GM21717 (cell line): Measurements from ENCODE around the gene BBS1.
"Not testable (repeated sequence)": the region's sequence is repeated elsewhere in the genome, so short reads cannot be mapped to it uniquely, and the experiment has no call there.

Source experiments
- ATAC-seq: cut with Tn5 transposase; IDR thresholded peaks from one replicate; pipeline ENCODE4 v1.9.1; 2021; ENCODE audit warnings: mild to moderate bottlenecking, moderate library complexity; ENCODE audit not compliant: unreplicated experiment

BBS1 gene

GRCh38 chr11:66510271-66510989, at the start of gene BBS1:
Gene BBS1 (plus strand): TSS chr11:66510635. CDS start chr11:66510660, 25 bp downstream.
- ATAC-seq = no peak

- no peak for ATAC-seq
These were observed 48.4 kb upstream of the BBS1 start for GRCh38 chr11:66462010-66462409.

DNA sequence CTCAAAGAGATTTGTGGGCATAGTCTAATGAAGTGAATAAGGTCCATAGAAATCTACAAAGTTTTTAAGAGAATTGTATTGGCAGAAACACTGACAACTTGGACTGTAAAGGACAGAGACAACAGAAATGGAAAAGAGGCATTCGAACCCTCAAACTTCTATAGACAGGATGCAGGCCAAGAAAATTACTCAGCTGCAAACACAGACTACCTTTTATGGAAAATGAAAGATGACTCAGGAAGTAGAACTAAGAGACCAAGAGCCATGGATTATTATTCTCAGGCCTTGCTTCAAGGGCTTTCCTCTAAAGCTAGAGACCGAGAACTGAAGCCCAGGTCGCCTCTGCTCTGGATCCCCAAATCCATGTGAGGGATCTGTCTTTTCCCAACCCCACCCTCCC, 47.5 kb upstream of the BBS1 start:
- no peak for ATAC-seq

DNA sequence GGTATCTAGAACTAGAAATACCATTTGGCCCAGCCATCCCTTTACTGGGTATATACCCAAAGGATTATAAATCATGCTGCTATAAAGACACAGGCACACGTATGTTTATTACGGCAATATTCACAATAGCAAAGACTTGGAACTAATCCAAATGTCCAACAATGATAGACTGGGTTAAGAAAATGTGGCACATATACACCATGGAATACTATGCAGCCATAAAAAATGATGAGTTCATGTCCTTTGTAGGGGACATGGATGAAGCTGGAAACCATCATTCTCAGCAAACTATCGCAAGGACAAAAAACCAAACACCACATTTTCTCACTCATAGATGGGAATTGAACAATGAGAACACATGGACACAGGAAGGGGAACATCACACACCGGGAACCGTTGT, 46.3 kb upstream of the BBS1 start:
- not testable (repeated sequence) for ATAC-seq

DNA sequence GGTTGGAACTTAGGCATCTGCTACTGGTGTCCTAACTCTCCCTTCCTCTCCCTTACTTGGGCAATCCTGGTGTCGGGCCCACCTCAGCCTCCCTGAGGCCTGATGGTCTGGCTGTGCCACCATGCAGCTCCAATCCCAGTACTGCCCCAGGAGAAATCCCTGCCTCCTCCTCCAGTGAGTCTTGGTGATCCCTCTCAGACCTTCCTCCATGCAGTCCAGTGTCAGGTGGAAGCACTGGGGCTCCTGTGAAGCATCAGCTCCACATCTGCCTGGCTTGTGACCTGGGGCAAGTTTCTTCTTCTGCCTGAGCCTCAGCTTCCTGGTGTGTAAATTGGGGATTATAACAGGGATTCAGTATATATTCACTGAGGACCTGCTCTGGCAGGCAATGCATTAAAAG, 45.5 kb upstream of the BBS1 start:
- no peak for ATAC-seq

- no peak for ATAC-seq
These were observed 44.8 kb upstream of the BBS1 start for GRCh38 chr11:66465373-66466224.

DNA sequence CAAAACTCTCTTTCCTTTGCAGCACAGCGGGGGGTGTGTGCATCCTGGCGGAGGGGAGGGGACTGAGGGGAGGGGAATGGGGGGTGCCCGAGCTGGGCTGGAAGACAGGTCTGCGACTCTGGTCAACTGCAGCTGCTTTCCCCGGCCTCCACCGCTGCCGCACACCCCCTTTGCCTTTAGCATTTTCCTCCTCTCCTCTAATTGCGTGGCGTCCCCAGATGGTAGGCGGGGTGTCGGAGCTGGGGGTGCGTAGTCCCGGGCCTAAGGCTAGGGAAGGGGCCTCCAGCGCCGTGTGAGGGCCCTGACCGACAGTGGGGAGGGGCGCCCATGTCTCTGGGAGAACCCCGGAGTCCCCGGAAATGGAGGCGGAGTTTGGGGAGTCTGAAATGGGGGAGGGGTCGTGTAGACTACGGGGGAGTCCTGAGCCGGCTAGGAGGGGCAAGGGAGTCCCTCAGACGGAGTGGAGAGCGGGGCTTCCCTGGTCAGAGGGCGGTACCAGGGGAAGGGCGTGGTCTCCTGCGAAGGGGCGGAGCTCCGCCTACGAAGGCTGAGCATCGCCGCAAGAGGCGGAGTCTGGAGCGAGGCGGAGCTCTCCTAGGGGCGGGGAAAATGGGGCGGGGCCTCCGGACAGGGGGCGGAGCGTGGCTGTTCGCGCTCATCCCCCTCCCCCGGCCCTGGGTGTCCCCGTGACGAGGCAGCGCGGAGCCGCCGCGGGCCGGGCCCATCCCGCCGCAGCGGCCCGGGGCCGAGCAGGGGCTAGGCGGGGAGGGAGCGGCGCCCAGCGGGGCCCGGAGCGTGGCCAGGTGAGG, 44.0 kb upstream of the BBS1 start, which contains the start of gene PELI3:
Gene PELI3 (plus strand): TSS at position 681 of the 809 bp plus-strand sequence. CDS start 1,224 bp downstream, outside the sequence.
- ATAC-seq = peak; percentile 64

GRCh38 chr11:66467034-66467659, 43.3 kb upstream of the BBS1 start:
- ATAC-seq = peak; percentile 20

DNA sequence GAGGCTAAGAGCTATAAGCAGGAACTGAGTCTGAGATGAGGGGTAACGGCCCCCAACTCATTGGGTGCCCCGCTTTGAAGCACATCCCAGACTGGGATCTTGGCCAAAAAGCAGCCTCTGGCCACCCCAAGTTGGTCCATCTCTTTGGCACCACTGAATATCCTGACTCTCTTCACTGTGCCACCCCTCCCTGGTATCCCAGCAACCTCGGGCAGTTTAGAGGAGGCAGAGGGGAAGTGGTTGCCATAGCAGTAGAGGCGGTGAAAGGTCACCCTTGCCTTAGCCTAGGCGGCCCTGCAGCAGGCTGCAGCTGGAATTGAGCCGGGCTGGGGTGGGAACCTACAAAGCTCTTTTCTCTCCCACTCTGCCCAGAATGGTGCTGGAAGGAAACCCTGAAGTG, 42.7 kb upstream of the BBS1 start:
- ATAC-seq = no peak

- ATAC-seq = no peak
These were observed 41.7 kb upstream of the BBS1 start for GRCh38 chr11:66468691-66469090.

DNA sequence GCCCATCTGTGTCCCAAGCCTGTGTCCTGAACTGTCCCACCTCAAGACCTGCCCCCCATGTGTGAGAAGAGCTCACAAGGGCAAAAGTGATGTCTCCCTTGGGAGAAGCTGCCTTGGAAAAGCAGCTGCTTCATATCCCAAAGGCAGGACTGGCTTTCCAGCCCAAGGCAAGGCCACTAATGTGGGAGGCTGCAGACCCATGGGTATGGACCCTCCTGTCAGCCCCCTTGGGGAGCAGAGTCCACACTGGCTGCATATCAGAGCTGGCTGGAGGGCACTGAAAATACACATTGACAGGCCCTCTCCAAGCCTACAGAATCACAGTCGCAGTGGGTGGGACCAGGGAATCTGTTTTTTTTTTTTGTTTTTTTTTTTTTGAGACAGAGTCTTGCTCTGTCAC, 41.0 kb upstream of the BBS1 start:
- no peak for ATAC-seq

DNA sequence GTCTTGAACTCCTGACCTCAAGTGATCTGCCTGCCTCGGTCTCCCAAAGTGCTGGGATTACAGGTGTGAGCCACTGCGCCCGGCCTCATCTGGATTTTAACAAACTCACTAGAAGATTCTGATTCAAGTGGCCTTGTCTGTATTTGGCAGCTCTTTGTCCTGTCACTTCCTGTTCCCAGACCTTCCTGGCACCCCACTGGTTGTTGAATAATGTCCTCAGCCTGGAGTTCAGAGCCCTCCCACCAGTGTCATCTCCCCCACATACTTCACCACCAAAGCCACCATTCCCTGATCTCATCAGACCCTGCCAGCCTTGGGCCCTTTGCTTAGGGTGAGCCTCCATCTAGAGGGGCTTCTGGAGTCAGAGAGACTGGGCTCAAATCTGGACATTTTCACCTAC, 40.4 kb upstream of the BBS1 start:
- no peak for ATAC-seq

DNA sequence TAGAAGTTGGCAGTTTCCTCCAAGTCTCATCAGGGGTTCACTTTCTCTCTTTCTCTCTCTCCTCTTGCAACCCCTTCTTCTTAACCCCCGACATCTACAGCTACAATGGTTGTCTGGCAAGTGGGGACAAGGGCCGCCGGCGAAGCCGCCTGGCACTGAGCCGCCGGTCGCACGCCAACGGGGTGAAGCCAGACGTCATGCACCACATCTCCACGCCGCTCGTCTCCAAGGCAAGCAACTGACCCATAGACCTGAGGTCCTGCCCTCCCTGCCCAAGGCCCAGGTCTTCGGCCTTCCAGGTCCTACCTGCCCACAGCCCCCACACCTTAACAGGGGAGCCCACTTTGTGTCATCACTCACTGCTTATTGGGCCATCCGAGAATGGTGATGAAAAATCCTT, 39.3 kb upstream of the BBS1 start:
- no peak for ATAC-seq

DNA sequence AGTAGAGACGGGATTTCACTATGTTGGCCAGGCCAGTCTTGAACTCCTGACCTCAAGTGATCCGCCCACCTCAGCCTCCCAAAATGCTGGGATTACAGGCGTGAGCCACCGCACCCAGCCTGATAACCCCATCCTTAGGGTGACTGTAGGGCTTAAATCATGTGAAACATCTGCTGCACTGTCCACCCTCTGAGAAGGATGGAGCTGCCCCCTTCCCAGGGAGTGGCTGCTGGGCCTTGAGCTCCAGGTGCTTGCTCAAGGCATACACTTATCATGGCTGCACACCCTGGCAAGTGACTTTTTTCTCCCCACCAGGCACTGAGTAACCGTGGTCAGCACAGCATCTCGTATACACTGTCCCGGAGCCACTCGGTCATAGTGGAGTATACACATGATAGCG, 38.4 kb upstream of the BBS1 start:
- no peak for ATAC-seq

- ATAC-seq = no peak
These were observed 37.3 kb upstream of the BBS1 start for GRCh38 chr11:66473167-66473566.

- ATAC-seq = no peak
These were observed 36.6 kb upstream of the BBS1 start for GRCh38 chr11:66473608-66474515.

GRCh38 chr11:66475349-66476172, 34.9 kb upstream of the BBS1 start:
- no peak for ATAC-seq

GRCh38 chr11:66476173-66476840, 34.1 kb upstream of the BBS1 start:
- no peak for ATAC-seq
